Measurements from ENCODE around the gene NRXN3.

- TF ChIP-seq CTCF (IDR thresholded peaks at IDR 0.05 in 4 of 5, conservative IDR thresholded peaks at IDR 0.05 in 1 of 5) (no peak), POLR2A (IDR thresholded peaks at IDR 0.05) (no peak)
Observed at GRCh38 chr14:79734656-79735055, 1564.5 kb downstream of the NRXN3 start.
